Vagina (tissue), 2 donors: ENCODE results near the gene AP1S1. TPM values are rescaled to one million over a fixed set of nuclear protein-coding genes. Genes with fewer than 3 reads are reported as not detected.

Source experiments
- DNase-seq, 2 donors: peaks; one replicate each; pipeline ENCODE4 v3.0.0-alpha.2; 2017; ENCODE audit errors: extremely low spot score in 2 of 2
- H3K27ac ChIP-seq: fragments of 200-600 bp; sonication (generic); one replicate; pipeline ENCODE4 v1.5.1; 2019
- H3K27me3 ChIP-seq: fragments of 200-600 bp; sonication (generic); one replicate; pipeline ENCODE4 v1.5.1; 2019
- H3K36me3 ChIP-seq, 2 donors: fragments of 200-600 bp; sonication (generic); one replicate each; pipeline ENCODE4 v1.5.1; 2017 to 2019
- H3K4me1 ChIP-seq: fragments of 200-600 bp; sonication (generic); one replicate; pipeline ENCODE4 v1.5.1; 2019
- H3K4me3 ChIP-seq, 2 donors: fragments of 200-600 bp; sonication (generic); 1 replicate in 1 of 2; 2 replicates in 1 of 2; pipeline ENCODE4 v1.5.1; 2016 to 2019
- H3K9me3 ChIP-seq: fragments of 200-600 bp; sonication (generic); one replicate; pipeline ENCODE4 v1.5.1; 2019
- POLR2A ChIP-seq, 2 donors: fragments of 450-650 bp; IDR thresholded peaks; one replicate each; pipeline ENCODE4 v1.6.1; 2017; ENCODE audit warnings: antibody characterized with exemption in 2 of 2, mild to moderate bottlenecking in 2 of 2, moderate library complexity in 2 of 2
- POLR2AphosphoS5 ChIP-seq, 2 donors: sonication (generic); formaldehyde crosslinking; IDR thresholded peaks; one replicate each; pipeline ENCODE4 v1.9.0; 2017; ENCODE audit warnings: antibody characterized with exemption in 2 of 2, mild to moderate bottlenecking in 2 of 2, low read depth in 1 of 2; ENCODE audit not compliant: insufficient read depth in 1 of 2
- intact Hi-C: fragments of 100-400 bp; cut with DNase I; formaldehyde crosslinking; loops from one replicate; pipeline ENCODE4 v1.15.1; 2023
- total RNA-seq: library from RNA; depleted of rRNA; stranded (reverse); fragments of >200 nt; gene quantifications from one replicate; pipeline ENCODE4 v1.2.3, GENCODE V29; 2016
- TF ChIP-seq, protein P1 (sequence below), 3 experiments: fragments of 450-650 bp in 2 of 3; fragments of 200-600 bp in 1 of 3; sonication (generic) in 1 of 3; IDR thresholded peaks; one replicate each; pipeline ENCODE4 v1.5.1; 2017 to 2019; ENCODE audit warnings: antibody characterized with exemption in 3 of 3, mild to moderate bottlenecking in 2 of 3, moderate library complexity in 2 of 3

Gene AP1S1
- total RNA-seq, 1 donor from 2014 or later: 42.5 TPM

DNA sequence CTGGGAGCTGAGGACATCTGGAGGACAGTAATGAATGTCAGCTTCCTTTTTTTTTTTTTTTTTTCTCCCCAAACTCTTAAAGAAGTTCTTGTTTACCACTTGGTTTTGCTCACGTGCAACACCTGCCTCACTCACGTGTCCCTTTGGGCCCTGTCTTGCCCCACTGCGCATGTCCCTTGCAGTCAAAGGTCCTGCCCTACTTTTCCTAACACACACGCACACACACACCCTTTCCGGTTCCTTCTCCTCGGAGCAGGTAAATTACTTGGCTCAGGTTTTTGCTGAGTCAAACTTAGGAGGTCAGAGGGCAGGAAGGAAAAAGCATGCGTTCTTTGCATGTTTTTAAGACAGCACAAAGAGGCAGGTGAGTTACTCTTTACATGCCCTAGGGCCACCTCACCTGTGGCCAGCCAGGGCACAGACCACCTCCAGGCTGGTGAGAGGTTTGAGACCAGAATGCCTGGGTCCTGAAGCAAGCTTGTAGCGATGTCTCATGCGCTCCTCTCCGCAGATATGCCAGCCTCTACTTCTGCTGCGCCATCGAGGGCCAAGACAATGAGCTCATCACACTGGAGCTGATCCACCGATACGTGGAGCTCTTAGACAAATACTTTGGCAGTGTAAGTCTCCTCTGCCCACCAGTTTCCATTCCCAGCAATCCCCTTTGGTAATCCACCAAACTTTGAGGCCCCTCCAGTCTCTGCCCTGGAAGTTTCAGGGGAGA, 2.8 kb downstream of the AP1S1 start:
- TF ChIP-seq POLR2AphosphoS5 (IDR thresholded peaks at IDR 0.05; ENCODE audit: insufficient read depth in 1 of 2, low read depth in 1 of 2): no peak
- TF ChIP-seq, protein P1, sequence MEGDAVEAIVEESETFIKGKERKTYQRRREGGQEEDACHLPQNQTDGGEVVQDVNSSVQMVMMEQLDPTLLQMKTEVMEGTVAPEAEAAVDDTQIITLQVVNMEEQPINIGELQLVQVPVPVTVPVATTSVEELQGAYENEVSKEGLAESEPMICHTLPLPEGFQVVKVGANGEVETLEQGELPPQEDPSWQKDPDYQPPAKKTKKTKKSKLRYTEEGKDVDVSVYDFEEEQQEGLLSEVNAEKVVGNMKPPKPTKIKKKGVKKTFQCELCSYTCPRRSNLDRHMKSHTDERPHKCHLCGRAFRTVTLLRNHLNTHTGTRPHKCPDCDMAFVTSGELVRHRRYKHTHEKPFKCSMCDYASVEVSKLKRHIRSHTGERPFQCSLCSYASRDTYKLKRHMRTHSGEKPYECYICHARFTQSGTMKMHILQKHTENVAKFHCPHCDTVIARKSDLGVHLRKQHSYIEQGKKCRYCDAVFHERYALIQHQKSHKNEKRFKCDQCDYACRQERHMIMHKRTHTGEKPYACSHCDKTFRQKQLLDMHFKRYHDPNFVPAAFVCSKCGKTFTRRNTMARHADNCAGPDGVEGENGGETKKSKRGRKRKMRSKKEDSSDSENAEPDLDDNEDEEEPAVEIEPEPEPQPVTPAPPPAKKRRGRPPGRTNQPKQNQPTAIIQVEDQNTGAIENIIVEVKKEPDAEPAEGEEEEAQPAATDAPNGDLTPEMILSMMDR (IDR thresholded peaks at IDR 0.05): no peak
- H3K27me3 ChIP-seq: no peaks in the 10 kb centered on the region
- no peak overlapping the region for H3K27ac ChIP-seq
- H3K4me1 ChIP-seq: peaks cover 15% of the 10 kb centered on the region
- H3K36me3 ChIP-seq: peaks cover 0 to 29% of the 10 kb centered on the region in 2 donors
- intact Hi-C loops: no loop called here
- no peak overlapping the region for H3K4me3 ChIP-seq
- no peak for DNase-seq
- H3K9me3 ChIP-seq: no peaks in the 10 kb centered on the region

DNA sequence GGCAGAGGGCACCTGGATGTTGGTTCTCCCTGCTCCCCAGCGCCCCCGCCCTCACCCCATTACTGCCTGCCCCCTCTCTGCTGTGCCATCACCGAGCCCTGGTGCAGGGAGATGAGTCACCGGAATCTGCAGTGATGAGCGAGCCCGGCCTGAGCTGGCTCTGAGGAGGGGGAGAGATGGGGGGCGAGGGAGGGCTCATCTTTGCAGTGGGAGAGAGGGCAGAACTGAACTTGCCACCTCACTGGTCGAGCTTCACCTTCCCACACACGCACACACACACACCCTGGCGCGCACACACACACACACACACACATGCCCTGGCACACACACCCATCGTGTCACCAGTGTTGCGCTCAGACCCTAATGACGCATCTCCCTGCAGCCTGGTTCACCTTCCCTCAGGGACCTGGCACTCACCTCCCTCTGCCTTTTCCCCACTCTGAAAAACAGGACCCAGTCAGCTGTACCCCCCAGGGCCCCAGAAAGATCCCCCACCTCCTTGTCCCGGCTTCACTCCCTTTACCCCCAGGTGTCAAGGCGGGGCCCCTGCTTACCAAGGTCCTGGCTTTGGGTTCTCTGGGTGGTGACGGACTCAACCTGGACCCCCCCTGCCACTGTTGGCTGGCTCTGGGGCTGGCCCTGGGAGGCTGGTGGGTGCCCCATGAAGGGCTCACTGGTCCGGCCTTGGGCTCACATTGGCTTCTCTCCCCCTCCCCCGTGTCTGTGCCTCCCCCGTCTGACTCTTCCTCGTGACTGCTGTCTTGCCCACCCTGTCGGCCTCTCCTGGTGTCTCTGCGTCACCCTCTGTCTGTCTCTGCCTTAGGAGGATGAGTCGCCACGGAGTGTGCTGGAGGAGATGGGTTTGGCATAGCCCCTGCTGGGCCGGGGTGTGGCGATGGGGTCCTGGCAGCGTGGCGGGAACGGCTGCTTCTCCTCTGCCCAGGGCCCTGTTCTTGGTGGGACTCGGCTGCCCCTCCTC, 5.7 kb downstream of the AP1S1 start:
- TF ChIP-seq POLR2A (IDR thresholded peaks at IDR 0.05): no peak
- TF ChIP-seq, protein P1 (IDR thresholded peaks at IDR 0.05): no peak
- TF ChIP-seq POLR2AphosphoS5 (IDR thresholded peaks at IDR 0.05; ENCODE audit: insufficient read depth in 1 of 2, low read depth in 1 of 2): no peak
- H3K4me3 ChIP-seq: no peak overlapping the region
- peaks cover 39% of the 10 kb centered on the region for H3K4me1 ChIP-seq
- no peaks in the 10 kb centered on the region for H3K9me3 ChIP-seq
- DNase-seq: no peak
- peaks cover 0 to 29% of the 10 kb centered on the region in 2 donors for H3K36me3 ChIP-seq
- H3K27me3 ChIP-seq: peaks cover 3% of the 10 kb centered on the region
- no peak overlapping the region for H3K27ac ChIP-seq
- intact Hi-C loops: no loop called here

DNA sequence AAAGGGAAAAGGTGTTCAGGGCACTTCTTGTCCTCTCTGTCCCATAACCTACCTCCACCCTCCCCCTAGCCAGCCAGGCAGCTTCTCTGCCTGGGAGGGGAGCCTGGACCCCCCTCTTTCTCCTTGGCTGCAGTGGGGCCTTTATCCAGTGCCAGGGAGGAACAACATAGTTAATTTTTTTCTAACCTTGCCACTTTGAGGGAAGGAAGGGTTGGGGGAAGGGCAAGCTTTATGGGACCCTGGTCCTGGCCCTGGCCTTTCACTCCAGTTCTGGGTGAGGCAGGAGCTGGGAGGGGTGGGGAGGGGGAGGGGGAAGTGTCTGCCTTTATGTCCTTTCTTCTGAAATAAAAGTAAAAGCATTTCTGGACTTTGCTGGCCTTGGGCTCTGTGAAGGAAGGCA, 6.6 kb downstream of the AP1S1 start:
- no peak for DNase-seq
- Histone ChIP-seq H3K9me3 (no peaks in the 10 kb centered on the region), H3K4me1 (peaks cover 39% of the 10 kb centered on the region), H3K27me3 (peaks cover 3% of the 10 kb centered on the region), H3K36me3 (peaks cover 0 to 29% of the 10 kb centered on the region in 2 donors), H3K27ac (no peak overlapping the region), H3K4me3 (no peak overlapping the region)
- intact Hi-C loops: no loop called here
- TF ChIP-seq POLR2AphosphoS5 (IDR thresholded peaks at IDR 0.05; ENCODE audit: insufficient read depth in 1 of 2, low read depth in 1 of 2) (no peak), POLR2A (IDR thresholded peaks at IDR 0.05) (no peak)
- TF ChIP-seq, protein P1 (IDR thresholded peaks at IDR 0.05): no peak

DNA sequence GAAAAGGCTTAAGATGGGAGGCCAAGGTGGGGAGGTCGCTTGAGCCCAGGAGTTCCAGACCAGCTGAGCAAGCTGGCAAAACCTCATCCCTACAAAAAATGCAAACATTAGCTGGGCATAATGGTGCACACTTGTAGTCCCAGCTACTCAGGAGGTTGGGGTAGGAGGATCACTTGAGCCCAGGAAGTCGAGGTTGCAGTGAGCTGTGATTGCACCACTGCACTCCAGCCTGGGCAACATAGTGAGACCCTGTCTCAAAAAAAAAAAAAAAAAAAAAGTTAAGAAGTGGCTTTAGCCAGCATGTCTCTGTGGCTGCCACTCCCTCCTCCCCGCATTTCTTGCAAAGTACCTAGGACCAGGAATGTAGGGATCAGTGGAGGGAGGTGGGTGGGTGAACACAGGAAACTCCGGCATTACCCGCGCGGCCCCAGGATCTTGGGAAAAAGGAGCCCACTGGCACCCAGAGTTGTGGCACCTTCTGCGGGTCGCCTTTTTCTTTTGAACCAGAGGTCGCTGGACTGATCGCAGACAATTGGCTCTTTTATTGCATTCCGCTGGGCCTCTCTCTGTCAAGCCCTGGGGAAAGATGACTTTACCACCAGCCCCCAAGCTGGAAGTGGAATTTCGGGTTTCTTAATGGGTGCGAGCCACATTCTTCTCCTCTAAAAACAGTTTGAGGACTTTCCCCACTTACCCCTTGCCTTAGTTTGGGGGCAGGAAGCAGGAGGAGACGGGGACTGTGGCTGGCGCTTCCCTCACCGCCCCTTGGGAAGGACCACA, 7.6 kb downstream of the AP1S1 start:
- H3K27me3 ChIP-seq: peaks cover 3% of the 10 kb centered on the region
- peaks cover 40% of the 10 kb centered on the region for H3K4me1 ChIP-seq
- H3K36me3 ChIP-seq: peaks cover 0 to 29% of the 10 kb centered on the region in 2 donors
- DNase-seq: no peak
- no peak overlapping the region for H3K27ac ChIP-seq
- H3K9me3 ChIP-seq: no peaks in the 10 kb centered on the region
- no peak overlapping the region for H3K4me3 ChIP-seq
- intact Hi-C loops: no loop called here
- TF ChIP-seq POLR2AphosphoS5 (IDR thresholded peaks at IDR 0.05; ENCODE audit: insufficient read depth in 1 of 2, low read depth in 1 of 2) (no peak), POLR2A (IDR thresholded peaks at IDR 0.05) (no peak)
- TF ChIP-seq, protein P1 (IDR thresholded peaks at IDR 0.05): no peak
